Measurements from ENCODE around the gene LONP1.
A peak's percentile ranks its signal among the peaks of the same experiment; 100 is the strongest.
"Not testable (repeated sequence)": the region's sequence is repeated elsewhere in the genome, so short reads cannot be mapped to it uniquely, and the experiment has no call there.

LONP1 gene

GRCh38 chr19:5719274-5719960 is 529 bp downstream of the LONP1 start:
- Mint-ChIP-seq H3K27me3 (no peaks in the 10 kb centered on the region), H3K4me3 (peak overlapping the region; percentile 89), H3K27ac (peak overlapping the region; percentile 94), H3K9me3 (no peaks in the 10 kb centered on the region), H3K36me3 (peaks cover 11% of the 10 kb centered on the region), H3K4me1 (peaks cover 28% of the 10 kb centered on the region)

- H3K4me1 Mint-ChIP-seq: peaks cover 28% of the 10 kb centered on the region
- H3K27me3 Mint-ChIP-seq: no peaks in the 10 kb centered on the region
- peak overlapping the region; percentile 89 for H3K4me3 Mint-ChIP-seq
- no peaks in the 10 kb centered on the region for H3K9me3 Mint-ChIP-seq
- peaks cover 14% of the 10 kb centered on the region for H3K36me3 Mint-ChIP-seq
- H3K27ac Mint-ChIP-seq: peak overlapping the region; percentile 90
Observed at GRCh38 chr19:5718579-5719273, 1.2 kb downstream of the LONP1 start.

GRCh38 chr19:5718037-5718578 is 1.8 kb downstream of the LONP1 start:
- H3K27me3 Mint-ChIP-seq: no peaks in the 10 kb centered on the region
- peak overlapping the region; percentile 89 for H3K4me3 Mint-ChIP-seq
- peaks cover 14% of the 10 kb centered on the region for H3K36me3 Mint-ChIP-seq
- no peaks in the 10 kb centered on the region for H3K9me3 Mint-ChIP-seq
- H3K27ac Mint-ChIP-seq: peak overlapping the region; percentile 90
- peaks cover 28% of the 10 kb centered on the region for H3K4me1 Mint-ChIP-seq

- Mint-ChIP-seq H3K27ac (peak overlapping the region; percentile 90), H3K27me3 (no peaks in the 10 kb centered on the region), H3K9me3 (no peaks in the 10 kb centered on the region), H3K4me3 (peak overlapping the region; percentile 89), H3K4me1 (peaks cover 28% of the 10 kb centered on the region), H3K36me3 (peaks cover 14% of the 10 kb centered on the region)
Observed at GRCh38 chr19:5717215-5717935, 2.6 kb downstream of the LONP1 start.

GRCh38 chr19:5714816-5715215 is 5.1 kb downstream of the LONP1 start:
- Mint-ChIP-seq H3K9me3 (no peaks in the 10 kb centered on the region), H3K27me3 (no peaks in the 10 kb centered on the region), H3K27ac (no peak overlapping the region), H3K4me1 (peaks cover 28% of the 10 kb centered on the region), H3K4me3 (no peak overlapping the region), H3K36me3 (peaks cover 14% of the 10 kb centered on the region)

GRCh38 chr19:5713228-5713627 is 6.7 kb downstream of the LONP1 start:
- no peak overlapping the region for H3K27ac Mint-ChIP-seq
- H3K27me3 Mint-ChIP-seq: no peaks in the 10 kb centered on the region
- no peaks in the 10 kb centered on the region for H3K9me3 Mint-ChIP-seq
- peaks cover 22% of the 10 kb centered on the region for H3K4me1 Mint-ChIP-seq
- peaks cover 11% of the 10 kb centered on the region for H3K36me3 Mint-ChIP-seq
- H3K4me3 Mint-ChIP-seq: no peak overlapping the region

- Mint-ChIP-seq H3K27ac (no peak overlapping the region), H3K27me3 (no peaks in the 10 kb centered on the region), H3K4me3 (no peak overlapping the region), H3K9me3 (no peaks in the 10 kb centered on the region), H3K36me3 (peaks cover 7% of the 10 kb centered on the region), H3K4me1 (peaks cover 9% of the 10 kb centered on the region)
Observed at GRCh38 chr19:5711713-5712161, 8.2 kb downstream of the LONP1 start.

GRCh38 chr19:5711025-5711424 is 8.9 kb downstream of the LONP1 start:
- Mint-ChIP-seq H3K27ac (no peak overlapping the region), H3K36me3 (peaks cover 7% of the 10 kb centered on the region), H3K4me1 (peaks cover 5% of the 10 kb centered on the region), H3K9me3 (no peaks in the 10 kb centered on the region), H3K27me3 (no peaks in the 10 kb centered on the region), H3K4me3 (no peak overlapping the region)

GRCh38 chr19:5707576-5708575 is 12.1 kb downstream of the LONP1 start:
- H3K27ac Mint-ChIP-seq: no peak overlapping the region
- H3K9me3 Mint-ChIP-seq: no peaks in the 10 kb centered on the region
- no peaks in the 10 kb centered on the region for H3K27me3 Mint-ChIP-seq
- peaks cover 4% of the 10 kb centered on the region for H3K36me3 Mint-ChIP-seq
- peaks cover 3% of the 10 kb centered on the region for H3K4me1 Mint-ChIP-seq
- no peak overlapping the region for H3K4me3 Mint-ChIP-seq

- Mint-ChIP-seq H3K36me3 (peaks cover 4% of the 10 kb centered on the region), H3K9me3 (no peaks in the 10 kb centered on the region), H3K27ac (no peak overlapping the region), H3K4me3 (no peak overlapping the region), H3K4me1 (peaks cover 3% of the 10 kb centered on the region), H3K27me3 (no peaks in the 10 kb centered on the region)
Observed at GRCh38 chr19:5706876-5707573, 12.9 kb downstream of the LONP1 start.

GRCh38 chr19:5705552-5705951 is 14.4 kb downstream of the LONP1 start:
- Mint-ChIP-seq H3K27ac (no peak overlapping the region), H3K27me3 (no peaks in the 10 kb centered on the region), H3K9me3 (no peaks in the 10 kb centered on the region), H3K36me3 (peaks cover 9% of the 10 kb centered on the region), H3K4me3 (no peak overlapping the region), H3K4me1 (peaks cover 3% of the 10 kb centered on the region)

- Mint-ChIP-seq H3K9me3 (no peaks in the 10 kb centered on the region), H3K27ac (no peak overlapping the region), H3K4me1 (peaks cover 3% of the 10 kb centered on the region), H3K36me3 (peaks cover 9% of the 10 kb centered on the region), H3K4me3 (no peak overlapping the region), H3K27me3 (no peaks in the 10 kb centered on the region)
Observed at GRCh38 chr19:5703819-5704818, 15.8 kb downstream of the LONP1 start.

GRCh38 chr19:5702053-5702410 is 17.9 kb downstream of the LONP1 start:
- H3K27me3 Mint-ChIP-seq, H3K4me3 Mint-ChIP-seq, H3K9me3 Mint-ChIP-seq, H3K27ac Mint-ChIP-seq, H3K36me3 Mint-ChIP-seq, H3K4me1 Mint-ChIP-seq: not testable (repeated sequence)
